K562 (cell line): Measurements from ENCODE around the gene ROBO2.

ENCODE experiments used
- CC2D1A ChIP-seq: fragments of 450-650 bp; IDR thresholded peaks from 2 replicates; pipeline ENCODE4 v1.6.1; 2017; ENCODE audit warnings: mild to moderate bottlenecking
- KAT2B ChIP-seq: IDR thresholded peaks from one replicate; pipeline ENCODE4 v1.6.1; 2012; ENCODE audit warnings: low read depth, mild to moderate bottlenecking, control low read depth, inconsistent platforms, low read length, moderate library complexity
- TCF7L2 ChIP-seq: fragments of 150-350 bp; IDR thresholded peaks from 2 replicates; pipeline ENCODE4 v1.6.1; 2016; ENCODE audit warnings: low read depth, mild to moderate bottlenecking, low read length, moderate library complexity
- XRCC4 ChIP-seq: IDR thresholded peaks from one replicate; pipeline ENCODE4 v1.6.1; 2011; ENCODE audit not compliant: insufficient read depth, insufficient read length; ENCODE audit errors: extremely low read depth
- TF ChIP-seq, protein P1 (sequence below), 3 experiments: IDR thresholded peaks in 2 of 3; conservative IDR thresholded peaks in 1 of 3; 2 replicates each; pipeline ENCODE4 v1.5.1; 2011 to 2012; ENCODE audit warnings: low read length in 3 of 3, mild to moderate bottlenecking in 3 of 3, control low read depth in 2 of 3, improper control_type of control experiment in 1 of 3, inconsistent platforms in 1 of 3, low read depth in 1 of 3, mixed read lengths in 1 of 3, moderate library complexity in 1 of 3; ENCODE audit not compliant: insufficient read depth in 2 of 3

DNA sequence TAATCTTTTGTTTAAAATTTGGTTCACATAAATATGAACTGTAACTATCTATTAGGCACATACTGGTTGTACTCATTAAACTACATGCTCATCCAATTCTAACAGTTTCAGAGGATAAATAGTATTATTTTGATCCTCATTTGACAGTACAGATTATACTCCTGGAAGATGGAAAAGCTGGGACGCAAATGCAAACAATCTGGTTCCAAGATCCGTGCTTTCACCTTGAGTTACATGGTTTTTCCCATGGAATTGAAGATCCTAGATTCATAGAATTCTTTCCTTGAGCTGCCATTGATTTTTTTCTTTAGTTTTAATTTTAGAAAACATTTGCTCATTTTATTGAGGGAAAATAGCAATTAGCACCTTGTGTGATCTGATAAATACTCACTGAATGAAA, 285.8 kb downstream of the ROBO2 start:
- TF ChIP-seq CC2D1A, result no peak
- no peak for TF ChIP-seq KAT2B
- TF ChIP-seq, protein P1, sequence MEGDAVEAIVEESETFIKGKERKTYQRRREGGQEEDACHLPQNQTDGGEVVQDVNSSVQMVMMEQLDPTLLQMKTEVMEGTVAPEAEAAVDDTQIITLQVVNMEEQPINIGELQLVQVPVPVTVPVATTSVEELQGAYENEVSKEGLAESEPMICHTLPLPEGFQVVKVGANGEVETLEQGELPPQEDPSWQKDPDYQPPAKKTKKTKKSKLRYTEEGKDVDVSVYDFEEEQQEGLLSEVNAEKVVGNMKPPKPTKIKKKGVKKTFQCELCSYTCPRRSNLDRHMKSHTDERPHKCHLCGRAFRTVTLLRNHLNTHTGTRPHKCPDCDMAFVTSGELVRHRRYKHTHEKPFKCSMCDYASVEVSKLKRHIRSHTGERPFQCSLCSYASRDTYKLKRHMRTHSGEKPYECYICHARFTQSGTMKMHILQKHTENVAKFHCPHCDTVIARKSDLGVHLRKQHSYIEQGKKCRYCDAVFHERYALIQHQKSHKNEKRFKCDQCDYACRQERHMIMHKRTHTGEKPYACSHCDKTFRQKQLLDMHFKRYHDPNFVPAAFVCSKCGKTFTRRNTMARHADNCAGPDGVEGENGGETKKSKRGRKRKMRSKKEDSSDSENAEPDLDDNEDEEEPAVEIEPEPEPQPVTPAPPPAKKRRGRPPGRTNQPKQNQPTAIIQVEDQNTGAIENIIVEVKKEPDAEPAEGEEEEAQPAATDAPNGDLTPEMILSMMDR (IDR thresholded peaks at IDR 0.05 in 2 of 3, conservative IDR thresholded peaks at IDR 0.05 in 1 of 3; ENCODE audit: insufficient read depth in 2 of 3, low read depth in 1 of 3, low read length in 3 of 3), result no peak
- TF ChIP-seq TCF7L2, result no peak
- no peak for TF ChIP-seq XRCC4
